WI38 (cell line): ENCODE measurements around the gene TCF4.

Experiments used
- H3K4me3 ChIP-seq: 2 replicates; pipeline ENCODE4 v1.5.1; 2011; ENCODE audit warnings: low read depth, mild to moderate bottlenecking, control low read depth, low read length
- CTCF ChIP-seq: IDR thresholded peaks from 2 replicates; pipeline ENCODE4 v1.5.1; 2012; ENCODE audit warnings: low read depth, mild to moderate bottlenecking, control low read depth, low read length

TCF4 gene

GRCh38 chr18:55515941-55516710, 71.9 kb downstream of the TCF4 start:
- TF ChIP-seq CTCF, result no peak

GRCh38 chr18:55515214-55515613, 72.8 kb downstream of the TCF4 start:
- no peak overlapping the region for H3K4me3 ChIP-seq
- TF ChIP-seq CTCF, result no peak

More at GRCh38 chr18:55515941-55516710, 71.9 kb downstream of the TCF4 start:
- H3K4me3 ChIP-seq, result no peak overlapping the region

GRCh38 chr18:55513161-55513560, 74.8 kb downstream of the TCF4 start:
- no peak overlapping the region for H3K4me3 ChIP-seq

GRCh38 chr18:55511277-55511676, 76.7 kb downstream of the TCF4 start:
- TF ChIP-seq CTCF, result no peak
- H3K4me3 ChIP-seq, result peak overlapping the region; percentile 48

More at GRCh38 chr18:55513161-55513560, 74.8 kb downstream of the TCF4 start:
- no peak for TF ChIP-seq CTCF

- peak overlapping the region; percentile 48 for H3K4me3 ChIP-seq
- no peak for TF ChIP-seq CTCF
Measured at GRCh38 chr18:55510809-55511208, 77.2 kb downstream of the TCF4 start.

- H3K4me3 ChIP-seq, result peak overlapping the region; percentile 48
- no peak for TF ChIP-seq CTCF
Measured at GRCh38 chr18:55509631-55510324, 78.2 kb downstream of the TCF4 start.

- H3K4me3 ChIP-seq, result no peak overlapping the region
- TF ChIP-seq CTCF, result no peak
Measured at GRCh38 chr18:55508651-55509050, 79.3 kb downstream of the TCF4 start.
